Small intestine (tissue), 4 donors: ENCODE results near the gene P2RY4. TPM values are rescaled to one million over a fixed set of nuclear protein-coding genes. Genes with fewer than 3 reads are reported as not detected.

Experiments used
- polyA plus RNA-seq, 4 donors: library from polyadenylated mRNA; stranded (reverse) in 3 of 4; unstranded in 1 of 4; fragments of 200-250 nt in 3 of 4; fragments of 120-200 nt in 1 of 4; gene quantifications; one replicate each; pipeline versions ENCODE4 v1.2.1 to v1.2.3, GENCODE V29; 2013
- donor health status: healthy with polysubstance abuse.
- donor health status: Bipolar disorder and iron deficiency.
- donor health status: healthy.

P2RY4 gene
- polyA plus RNA-seq, 4 donors = 0.12 to 5.0 (median 0.54) TPM; not detected in 1

Other genes with a start within 250 kb of the P2RY4 start
- under 1 TPM in 1 of 4 donors, not detected in 3; 0.03 TPM for gene AWAT2, start 210.3 kb downstream of the P2RY4 start, polyA plus RNA-seq
- gene OTUD6A, start 197.7 kb downstream of the P2RY4 start, polyA plus RNA-seq = not detected
- 100 to 1,000 TPM in 3 of 4 donors, 10 to 100 TPM in 1; 72.6 to 152 (median 144) TPM for gene IGBP1, start 126.8 kb downstream of the P2RY4 start, polyA plus RNA-seq
- gene DGAT2L6, start 82.7 kb downstream of the P2RY4 start, polyA plus RNA-seq = under 1 TPM in 1 of 4 donors, not detected in 3; 0.06 TPM
- under 1 TPM in 1 of 4 donors, not detected in 3; 0.03 TPM for gene AWAT1, start 25.5 kb downstream of the P2RY4 start, polyA plus RNA-seq
- 1 to 10 TPM in 1 of 4 donors, under 1 TPM in 1, not detected in 2; 0.39 to 1.0 TPM for gene ARR3, start 8.1 kb upstream of the P2RY4 start, polyA plus RNA-seq
- gene RAB41, start 22.0 kb upstream of the P2RY4 start, polyA plus RNA-seq = under 1 TPM in 1 of 4 donors, not detected in 3; 0.92 TPM
- 100 to 1,000 TPM in 1 of 4 donors, 10 to 100 TPM in 3; 43.6 to 121 (median 64.0) TPM for gene PDZD11, start 29.7 kb upstream of the P2RY4 start, polyA plus RNA-seq
- 1 to 10 TPM in 2 of 4 donors, under 1 TPM in 2; 0.54 to 8.3 (median 4.0) TPM for gene KIF4A, start 29.9 kb upstream of the P2RY4 start, polyA plus RNA-seq
- gene GDPD2, start 163.1 kb upstream of the P2RY4 start, polyA plus RNA-seq = 10 to 100 TPM in 2 of 4 donors, 1 to 10 TPM in 2; 2.6 to 26.4 (median 16.9) TPM
- 10 to 100 TPM; 22.2 to 40.0 (median 32.3) TPM for gene DLG3, start 184.6 kb upstream of the P2RY4 start, polyA plus RNA-seq